Stimulated activated naive CD8-positive, alpha-beta T cell treated with anti-CD3 and anti-CD28 coated beads, Interleukin-15, Interleukin-2, amounts not matched to agents 100 ng/mL and 50 ng/mL, for 24 hours (primary cell): ENCODE data around the gene EMC9.

Experiments
- H3K27ac Mint-ChIP-seq: one replicate; pipeline ENCODE4 v1.8.0; 2021; ENCODE audit warnings: mild to moderate bottlenecking, mixed read lengths
- H3K27me3 Mint-ChIP-seq: one replicate; pipeline ENCODE4 v1.8.0; 2021; ENCODE audit warnings: mixed read lengths
- H3K36me3 Mint-ChIP-seq: one replicate; pipeline ENCODE4 v1.8.0; 2021; ENCODE audit warnings: low read depth, mixed read lengths
- H3K4me1 Mint-ChIP-seq: one replicate; pipeline ENCODE4 v1.8.0; 2021; ENCODE audit warnings: low read depth, mixed read lengths
- H3K4me3 Mint-ChIP-seq: one replicate; pipeline ENCODE4 v1.8.0; 2021; ENCODE audit warnings: mild to moderate bottlenecking, mixed read lengths
- H3K9me3 Mint-ChIP-seq: one replicate; pipeline ENCODE4 v1.8.0; 2021; ENCODE audit warnings: mixed read lengths

The EMC9 gene

DNA sequence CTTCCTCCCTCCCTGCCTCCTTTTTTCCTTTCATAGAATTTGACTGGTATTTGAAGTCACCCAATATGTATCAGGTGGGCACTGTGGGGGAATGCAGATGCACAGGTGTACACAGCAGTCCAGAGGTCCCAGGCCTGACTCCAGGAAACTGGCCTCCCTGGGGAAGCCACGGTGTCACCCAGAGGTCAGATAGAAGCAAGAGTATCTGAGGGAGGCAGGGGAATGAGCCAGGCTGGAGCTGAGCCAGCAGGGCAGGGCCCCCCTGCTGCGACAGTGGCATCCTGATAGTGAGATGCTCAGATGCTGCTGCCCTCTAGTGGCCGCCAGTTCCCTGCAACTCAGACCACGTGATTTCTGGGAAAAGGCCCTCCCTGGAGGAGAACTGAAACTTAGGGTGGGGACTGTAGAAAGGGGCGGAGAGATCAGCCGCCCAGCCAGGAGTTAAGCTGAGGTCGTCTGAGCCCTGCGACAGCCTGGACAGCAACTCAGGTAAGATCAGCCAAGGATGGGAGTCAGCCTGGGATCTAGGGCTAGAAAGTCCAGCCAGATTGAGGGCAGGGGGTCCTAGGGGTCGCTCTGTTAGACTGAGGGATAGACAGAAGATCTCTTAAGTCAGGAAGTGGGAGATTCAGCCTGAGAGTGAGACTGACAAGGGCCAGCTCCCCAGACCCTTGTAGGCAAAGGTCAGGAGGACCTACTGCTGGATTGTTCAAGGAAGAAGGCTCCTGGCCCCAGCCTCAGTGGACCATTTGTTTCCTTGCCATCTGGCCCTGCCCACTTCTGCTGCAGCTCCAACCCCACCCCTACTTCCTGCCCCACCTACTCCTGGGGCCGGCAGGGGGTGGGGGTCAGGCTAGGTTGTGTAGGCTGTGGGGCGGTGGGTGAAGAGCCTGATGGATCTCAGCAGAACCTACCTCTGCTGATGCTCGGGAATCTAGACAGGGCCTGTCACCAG lies 19.7 kb upstream of the EMC9 start, which contains the start of gene IRF9:
Gene IRF9, plus strand, starts transcription at position 416 of the 955 bp plus-strand sequence. CDS start 880 bp downstream, outside the sequence.
- Mint-ChIP-seq H3K4me3 (peak within 1 kb of the TSS; percentile 97), H3K9me3 (no peaks in the 10 kb centered on the region), H3K36me3 (peaks cover 80% of the 10 kb centered on the region)

GRCh38 chr14:24160499-24160849 lies 19.1 kb upstream of the EMC9 start:
- H3K36me3 Mint-ChIP-seq: peaks cover 80% of the 10 kb centered on the region
- peak overlapping the region; percentile 100 for H3K27ac Mint-ChIP-seq
- H3K4me3 Mint-ChIP-seq: no peak overlapping the region
- H3K27me3 Mint-ChIP-seq: no peaks in the 10 kb centered on the region
- H3K9me3 Mint-ChIP-seq: no peaks in the 10 kb centered on the region
- H3K4me1 Mint-ChIP-seq: peaks cover 47% of the 10 kb centered on the region

More for the DNA sequence above, 19.7 kb upstream of the EMC9 start, which contains the start of gene IRF9:
- Mint-ChIP-seq H3K27ac (peak within 1 kb of the TSS; percentile 100), H3K27me3 (no peaks in the 10 kb centered on the region), H3K4me1 (peaks cover 51% of the 10 kb centered on the region)

DNA sequence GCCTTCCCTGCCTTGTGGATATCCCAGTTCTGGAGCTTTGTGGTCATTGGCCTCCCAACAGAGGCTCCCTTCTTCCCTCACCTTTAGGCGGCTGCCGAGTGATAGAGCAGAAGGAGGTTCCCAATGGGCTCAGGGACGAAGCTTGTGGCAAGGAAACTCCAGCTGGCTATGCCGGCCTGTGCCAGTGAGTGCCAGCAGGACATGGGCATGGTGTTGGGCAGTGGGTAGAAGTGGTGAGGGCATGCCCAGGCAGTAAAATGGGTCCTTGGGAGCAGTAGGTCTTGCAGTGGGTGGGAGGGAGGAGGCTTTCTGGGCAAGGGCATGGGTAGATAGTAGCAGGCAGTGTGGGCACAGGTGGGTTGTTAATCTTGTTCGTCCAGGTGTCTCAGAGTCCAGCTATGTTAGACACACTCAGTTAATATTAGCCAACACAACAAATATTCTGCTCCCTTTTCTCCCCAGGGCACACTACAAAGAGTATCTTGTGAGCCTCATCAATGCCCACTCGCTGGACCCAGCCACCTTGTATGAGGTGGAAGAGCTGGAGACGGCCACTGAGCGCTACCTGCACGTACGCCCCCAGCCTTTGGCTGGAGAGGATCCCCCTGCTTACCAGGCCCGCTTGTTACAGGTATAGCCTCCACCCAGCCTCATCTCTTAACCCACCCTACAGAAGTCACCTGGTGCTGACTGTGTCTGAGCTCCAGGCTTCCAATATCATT lies 18.5 kb upstream of the EMC9 start:
- Mint-ChIP-seq H3K4me1 (peaks cover 45% of the 10 kb centered on the region), H3K9me3 (no peaks in the 10 kb centered on the region), H3K36me3 (peaks cover 80% of the 10 kb centered on the region), H3K27ac (peak overlapping the region; percentile 100), H3K27me3 (no peaks in the 10 kb centered on the region), H3K4me3 (no peak overlapping the region)

DNA sequence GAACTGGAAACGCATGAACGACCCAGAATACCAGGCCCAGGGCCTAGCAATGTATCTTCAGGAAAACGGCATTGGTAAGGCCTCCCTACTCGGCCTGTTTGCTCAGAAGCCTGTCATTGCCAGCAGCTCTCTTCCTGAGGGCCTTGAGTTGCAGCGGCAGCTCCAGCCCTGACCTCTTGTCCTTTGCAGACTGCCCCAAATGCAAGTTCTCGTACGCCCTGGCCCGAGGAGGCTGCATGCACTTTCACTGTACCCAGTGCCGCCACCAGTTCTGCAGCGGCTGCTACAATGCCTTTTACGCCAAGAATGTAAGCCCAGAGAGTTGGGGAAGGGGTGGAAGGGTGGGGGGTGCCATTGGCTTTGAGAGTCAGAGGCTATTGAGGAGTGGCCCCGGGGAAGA lies 15.9 kb upstream of the EMC9 start:
- H3K27ac Mint-ChIP-seq: no peak overlapping the region

GRCh38 chr14:24156840-24157239 lies 15.4 kb upstream of the EMC9 start:
- peaks cover 62% of the 10 kb centered on the region for H3K36me3 Mint-ChIP-seq
- H3K4me1 Mint-ChIP-seq: peaks cover 19% of the 10 kb centered on the region
- H3K4me3 Mint-ChIP-seq: no peak overlapping the region
- no peaks in the 10 kb centered on the region for H3K9me3 Mint-ChIP-seq
- no peaks in the 10 kb centered on the region for H3K27me3 Mint-ChIP-seq
- peak overlapping the region; percentile 69 for H3K27ac Mint-ChIP-seq

More for the DNA sequence above, 15.9 kb upstream of the EMC9 start:
- Mint-ChIP-seq H3K36me3 (peaks cover 63% of the 10 kb centered on the region), H3K27me3 (no peaks in the 10 kb centered on the region), H3K4me1 (peaks cover 24% of the 10 kb centered on the region), H3K4me3 (no peak overlapping the region), H3K9me3 (no peaks in the 10 kb centered on the region)

DNA sequence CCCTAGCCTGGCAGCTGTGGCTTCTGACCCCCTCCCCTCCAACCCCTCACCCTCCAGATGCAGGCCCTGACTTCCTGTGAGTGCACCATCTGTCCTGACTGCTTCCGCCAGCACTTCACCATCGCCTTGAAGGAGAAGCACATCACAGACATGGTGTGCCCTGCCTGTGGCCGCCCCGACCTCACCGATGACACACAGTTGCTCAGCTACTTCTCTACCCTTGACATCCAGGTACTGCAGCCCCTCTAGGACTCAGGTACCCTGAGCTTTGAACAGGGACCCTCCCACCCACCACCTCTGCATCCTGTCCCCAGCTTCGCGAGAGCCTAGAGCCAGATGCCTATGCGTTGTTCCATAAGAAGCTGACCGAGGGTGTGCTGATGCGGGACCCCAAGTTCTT lies 13.7 kb upstream of the EMC9 start:
- peaks cover 13% of the 10 kb centered on the region for H3K4me1 Mint-ChIP-seq
- no peaks in the 10 kb centered on the region for H3K27me3 Mint-ChIP-seq
- peaks cover 63% of the 10 kb centered on the region for H3K36me3 Mint-ChIP-seq
- H3K27ac Mint-ChIP-seq: no peak overlapping the region
- no peak overlapping the region for H3K4me3 Mint-ChIP-seq
- no peaks in the 10 kb centered on the region for H3K9me3 Mint-ChIP-seq

DNA sequence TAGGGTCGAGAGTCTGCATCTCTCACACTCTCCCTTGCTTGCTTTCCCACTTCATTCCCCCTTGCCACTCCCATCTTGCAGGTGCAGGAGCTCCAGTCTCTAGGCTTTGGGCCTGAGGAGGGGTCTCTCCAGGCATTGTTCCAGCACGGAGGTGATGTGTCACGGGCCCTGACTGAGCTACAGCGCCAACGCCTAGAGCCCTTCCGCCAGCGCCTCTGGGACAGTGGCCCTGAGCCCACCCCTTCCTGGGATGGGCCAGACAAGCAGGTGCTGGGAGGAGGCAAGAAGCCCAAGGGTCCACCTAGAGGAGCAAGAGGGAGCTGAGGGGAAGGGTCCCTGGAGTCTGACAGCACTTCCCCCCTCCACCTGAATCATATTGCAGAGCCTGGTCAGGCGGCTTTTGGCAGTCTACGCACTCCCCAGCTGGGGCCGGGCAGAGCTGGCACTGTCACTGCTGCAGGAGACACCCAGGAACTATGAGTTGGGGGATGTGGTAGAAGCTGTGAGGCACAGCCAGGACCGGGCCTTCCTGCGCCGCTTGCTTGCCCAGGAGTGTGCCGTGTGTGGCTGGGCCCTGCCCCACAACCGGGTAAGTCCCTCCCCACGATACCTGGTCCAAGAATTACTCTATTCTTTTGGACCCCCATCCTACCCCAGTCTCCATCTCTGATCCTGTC lies 10.2 kb upstream of the EMC9 start:
- no peaks in the 10 kb centered on the region for H3K27me3 Mint-ChIP-seq
- H3K27ac Mint-ChIP-seq: no peak overlapping the region
- no peak overlapping the region for H3K4me3 Mint-ChIP-seq
- peaks cover 29% of the 10 kb centered on the region for H3K4me1 Mint-ChIP-seq
- H3K9me3 Mint-ChIP-seq: no peaks in the 10 kb centered on the region
- peaks cover 52% of the 10 kb centered on the region for H3K36me3 Mint-ChIP-seq

- Mint-ChIP-seq H3K27ac (no peak overlapping the region), H3K36me3 (peaks cover 55% of the 10 kb centered on the region), H3K4me1 (peaks cover 30% of the 10 kb centered on the region), H3K27me3 (no peaks in the 10 kb centered on the region), H3K9me3 (no peaks in the 10 kb centered on the region), H3K4me3 (no peak overlapping the region)
Observed at GRCh38 chr14:24150993-24151392, 9.6 kb upstream of the EMC9 start.

GRCh38 chr14:24150567-24150966 lies 9.2 kb upstream of the EMC9 start:
- H3K36me3 Mint-ChIP-seq: peaks cover 55% of the 10 kb centered on the region
- H3K9me3 Mint-ChIP-seq: no peaks in the 10 kb centered on the region
- H3K27me3 Mint-ChIP-seq: no peaks in the 10 kb centered on the region
- no peak overlapping the region for H3K27ac Mint-ChIP-seq
- H3K4me1 Mint-ChIP-seq: peaks cover 34% of the 10 kb centered on the region
- H3K4me3 Mint-ChIP-seq: no peak overlapping the region

- H3K4me1 Mint-ChIP-seq: peaks cover 39% of the 10 kb centered on the region
- H3K36me3 Mint-ChIP-seq: peaks cover 57% of the 10 kb centered on the region
- H3K9me3 Mint-ChIP-seq: no peaks in the 10 kb centered on the region
- H3K27me3 Mint-ChIP-seq: no peaks in the 10 kb centered on the region
- no peak overlapping the region for H3K27ac Mint-ChIP-seq
- no peak overlapping the region for H3K4me3 Mint-ChIP-seq
Observed at GRCh38 chr14:24150061-24150460, 8.7 kb upstream of the EMC9 start.

GRCh38 chr14:24149302-24149969 lies 8.0 kb upstream of the EMC9 start:
- Mint-ChIP-seq H3K4me3 (peak overlapping the region; percentile 99), H3K36me3 (peaks cover 58% of the 10 kb centered on the region), H3K27ac (peak overlapping the region; percentile 4), H3K27me3 (no peaks in the 10 kb centered on the region), H3K9me3 (no peaks in the 10 kb centered on the region), H3K4me1 (peaks cover 45% of the 10 kb centered on the region)

DNA sequence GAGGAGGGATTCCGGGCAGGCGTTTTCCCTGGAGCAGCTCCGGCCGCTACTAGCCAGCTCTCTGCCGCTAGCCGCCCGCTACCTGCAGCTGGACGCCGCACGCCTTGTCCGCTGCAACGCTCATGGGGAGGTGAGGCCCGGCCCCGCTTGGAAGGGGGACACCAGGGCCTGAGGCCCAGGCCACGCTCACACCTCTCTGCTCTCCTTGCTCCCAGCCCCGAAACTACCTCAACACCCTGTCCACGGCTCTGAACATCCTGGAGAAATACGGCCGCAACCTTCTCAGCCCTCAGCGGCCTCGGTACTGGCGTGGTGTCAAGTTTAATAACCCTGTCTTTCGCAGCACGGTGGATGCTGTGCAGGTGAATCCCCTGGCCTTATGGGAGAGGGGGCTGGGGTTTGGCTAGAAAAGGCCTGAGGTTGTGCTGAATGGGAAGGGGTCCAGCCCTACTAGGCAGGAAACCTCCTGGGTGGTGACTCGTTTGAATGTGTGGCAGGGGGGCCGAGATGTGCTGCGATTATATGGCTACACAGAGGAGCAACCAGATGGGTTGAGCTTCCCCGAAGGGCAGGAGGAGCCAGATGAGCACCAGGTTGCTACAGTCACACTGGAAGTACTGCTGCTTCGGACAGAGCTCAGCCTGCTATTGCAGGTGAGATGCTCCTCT lies 6.5 kb upstream of the EMC9 start:
- H3K27me3 Mint-ChIP-seq: no peaks in the 10 kb centered on the region
- peaks cover 69% of the 10 kb centered on the region for H3K36me3 Mint-ChIP-seq
- H3K4me1 Mint-ChIP-seq: peaks cover 58% of the 10 kb centered on the region

DNA sequence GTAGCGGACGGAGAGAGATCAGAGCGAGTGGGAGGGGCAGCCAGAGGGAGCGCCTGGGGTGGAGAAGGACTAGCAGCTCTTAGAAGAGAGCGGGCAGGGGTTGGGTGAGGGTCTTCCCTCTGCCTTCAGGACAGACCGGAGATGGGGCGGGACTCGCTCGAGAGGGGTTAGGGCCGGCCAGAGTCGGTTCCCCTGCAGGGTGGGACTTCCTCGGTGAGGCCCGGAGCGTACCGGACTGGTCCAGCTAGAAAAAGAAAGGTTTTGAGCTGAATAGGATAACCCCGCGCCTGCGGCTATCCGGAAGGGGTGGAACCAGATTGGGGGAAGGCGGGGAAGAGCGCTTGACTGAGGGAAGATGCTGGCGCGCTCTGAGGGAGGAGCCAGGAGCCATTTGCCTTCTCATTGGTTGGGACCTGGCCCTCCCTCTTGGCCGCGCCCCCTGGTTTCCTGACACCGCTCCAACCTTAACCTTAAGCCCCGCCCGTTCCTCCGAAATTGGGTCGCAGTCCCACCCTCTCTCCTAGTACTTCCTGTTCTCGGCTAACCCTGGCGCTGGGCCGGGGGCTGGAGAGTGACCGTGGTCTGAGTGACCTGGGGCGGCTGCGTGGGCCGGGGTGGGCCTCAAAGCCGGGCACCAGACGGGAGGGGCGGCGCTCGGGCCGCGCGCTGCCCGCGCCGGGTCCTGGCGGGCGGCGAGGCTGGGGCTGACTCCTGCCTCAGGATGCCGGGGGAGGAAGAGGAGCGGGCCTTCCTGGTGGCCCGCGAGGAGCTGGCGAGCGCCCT lies 5.8 kb upstream of the EMC9 start, which contains the start of gene RNF31:
Gene RNF31, plus strand, starts transcription at position 521 of the 783 bp plus-strand sequence. Its CDS starts 201 bp downstream, at position 722.
- H3K4me1 Mint-ChIP-seq: peaks cover 63% of the 10 kb centered on the region
- no peaks in the 10 kb centered on the region for H3K9me3 Mint-ChIP-seq
- H3K36me3 Mint-ChIP-seq: peaks cover 72% of the 10 kb centered on the region
- H3K27me3 Mint-ChIP-seq: no peaks in the 10 kb centered on the region
- H3K27ac Mint-ChIP-seq: peak within 1 kb of the TSS; percentile 98
- H3K4me3 Mint-ChIP-seq: peak within 1 kb of the TSS; percentile 99

More for the DNA sequence above, 6.5 kb upstream of the EMC9 start:
- Mint-ChIP-seq H3K9me3 (no peaks in the 10 kb centered on the region), H3K4me3 (peak overlapping the region; percentile 99), H3K27ac (peak overlapping the region; percentile 85)
